Subcutaneous adipose tissue (tissue), 4 donors: ENCODE measurements around the gene PGBD5. TPM values are rescaled to one million over a fixed set of nuclear protein-coding genes. Genes with fewer than 3 reads are reported as not detected.

Experiments used
- CTCF ChIP-seq: fragments of 450-650 bp; IDR thresholded peaks from one replicate; pipeline ENCODE4 v1.5.1; 2016; ENCODE audit warnings: low read depth, mild to moderate bottlenecking, control low read depth, antibody characterized with exemption, moderate library complexity
- total RNA-seq, 4 donors: library from RNA; depleted of rRNA; stranded (reverse); fragments of >200 nt; gene quantifications; one replicate each; pipeline ENCODE4 v1.1.0, GENCODE V29; 2016

The PGBD5 gene
- total RNA-seq, 4 donors from 2014 or later: under 0.01 to 5.9 (median 0.27) TPM

- TF ChIP-seq CTCF: no peak
Measured at GRCh38 chr1:230386637-230387262, 39.4 kb downstream of the PGBD5 start.

- TF ChIP-seq CTCF: no peak
Measured at GRCh38 chr1:230385930-230386329, 40.2 kb downstream of the PGBD5 start.

- TF ChIP-seq CTCF: no peak
Measured at GRCh38 chr1:230385158-230385450, 41.0 kb downstream of the PGBD5 start.

DNA sequence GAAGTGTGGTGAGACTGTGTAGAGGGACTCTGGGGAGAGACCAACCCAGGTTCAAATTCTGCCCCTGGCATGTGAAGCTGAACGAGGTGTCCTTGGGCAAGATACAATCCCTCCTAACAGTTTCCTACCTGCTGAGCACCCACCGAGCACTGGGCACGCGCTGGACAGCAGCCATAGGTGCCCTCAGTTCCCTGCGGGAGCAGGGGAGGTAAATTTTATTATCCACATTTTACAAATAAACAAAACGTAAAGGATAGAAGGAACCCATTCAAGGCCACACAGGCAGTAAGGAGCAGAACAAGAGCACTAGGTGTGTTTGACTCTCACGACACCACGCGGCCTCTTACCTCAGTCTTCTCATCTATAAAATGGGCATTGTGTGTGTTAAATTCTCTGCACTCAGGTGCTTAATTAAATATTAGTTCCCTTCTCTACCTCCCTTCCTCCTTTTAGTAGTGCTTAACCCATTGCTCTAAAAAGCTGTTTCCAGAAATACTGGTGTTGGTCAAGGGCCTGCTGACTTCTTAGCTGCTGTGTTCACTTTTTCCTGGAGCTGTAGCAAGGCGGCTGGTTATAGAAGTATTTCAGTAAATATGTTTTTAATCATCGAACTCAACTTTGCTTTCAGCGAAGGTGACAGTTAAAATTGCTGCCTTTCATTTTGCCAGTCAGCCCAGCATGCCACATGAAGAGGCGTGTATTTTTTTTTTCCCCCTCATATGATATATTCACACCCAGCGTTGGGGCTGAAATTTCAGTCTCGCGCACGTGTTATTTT is 41.6 kb downstream of the PGBD5 start:
- TF ChIP-seq CTCF: no peak

DNA sequence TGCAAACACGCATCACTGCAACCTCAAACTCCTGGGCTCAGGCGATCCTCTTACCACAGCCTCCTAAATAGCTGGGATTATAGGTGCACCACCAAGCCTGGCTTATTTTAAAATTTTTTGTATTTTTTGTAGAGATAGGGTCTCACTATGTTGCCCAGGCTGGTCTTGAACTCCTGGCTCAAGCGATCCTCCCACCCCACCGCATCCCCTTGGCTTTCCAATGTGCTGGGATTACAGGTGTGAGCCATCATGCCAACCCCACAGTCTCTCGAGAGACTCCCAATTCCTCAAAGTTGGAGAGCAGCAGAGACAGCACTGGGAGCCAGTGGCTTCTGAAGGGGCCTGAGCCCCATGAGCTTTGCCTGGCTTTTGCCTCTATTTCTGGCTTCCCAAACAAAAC is 42.7 kb downstream of the PGBD5 start:
- TF ChIP-seq CTCF: no peak

GRCh38 chr1:230382001-230382491 is 44.1 kb downstream of the PGBD5 start:
- TF ChIP-seq CTCF: no peak

GRCh38 chr1:230381585-230381984 is 44.5 kb downstream of the PGBD5 start:
- no peak for TF ChIP-seq CTCF
